HG03060 (cell line): Measurements from ENCODE around the gene FBXL7.

Experiments
- ATAC-seq: cut with Tn5 transposase; IDR thresholded peaks from one replicate; pipeline ENCODE4 v1.9.1; 2021; ENCODE audit warnings: low read depth, moderate number of reproducible peaks; ENCODE audit not compliant: unreplicated experiment

Gene FBXL7

DNA sequence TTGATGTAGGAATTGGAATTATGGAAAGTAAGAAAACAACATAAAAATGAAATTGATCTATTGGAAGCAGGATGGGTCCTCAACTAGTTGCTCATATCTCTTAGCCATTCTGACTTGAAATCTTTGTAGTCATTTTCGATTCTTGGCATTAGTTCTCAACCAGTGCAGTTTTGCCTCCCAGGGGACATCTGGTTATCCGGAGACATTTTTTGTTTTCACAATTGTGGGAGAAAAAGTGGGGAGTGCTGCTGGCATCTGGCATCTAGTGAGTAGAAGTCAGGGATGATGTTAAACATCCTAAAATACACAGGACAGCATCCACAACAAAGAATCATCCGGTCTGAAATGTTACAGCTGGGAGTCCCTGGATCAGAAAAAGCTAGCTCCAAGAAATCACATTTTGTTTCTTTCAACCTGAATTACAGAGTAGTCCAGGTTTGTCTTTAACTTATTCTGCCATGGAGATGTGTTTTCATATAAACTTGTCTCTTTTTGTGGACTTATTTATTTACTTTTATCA lies 74.9 kb downstream of the FBXL7 start:
- ATAC-seq, result no peak

GRCh38 chr5:15575666-15576065 lies 75.7 kb downstream of the FBXL7 start:
- no peak for ATAC-seq

DNA sequence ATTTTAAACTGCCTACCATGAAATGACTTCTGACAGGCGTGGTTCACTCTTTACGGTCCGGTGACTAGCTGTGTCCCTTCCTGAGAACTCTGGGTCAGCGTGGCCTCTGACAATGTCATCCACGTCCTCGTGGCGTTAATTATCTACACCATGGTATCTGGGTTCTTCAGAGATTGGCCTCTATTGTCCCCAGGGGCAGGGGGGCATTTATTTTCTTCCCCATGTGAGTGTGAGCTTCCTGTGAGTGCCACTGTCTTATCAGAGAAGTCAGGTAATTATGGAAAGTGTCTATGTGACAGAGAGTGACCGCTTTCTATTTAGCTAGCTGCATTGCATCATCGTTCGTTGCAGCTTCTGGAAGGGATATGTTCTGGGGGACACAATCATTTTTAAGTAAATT lies 77.2 kb downstream of the FBXL7 start:
- no peak for ATAC-seq

- ATAC-seq, result no peak
Observed at GRCh38 chr5:15577831-15578230, 77.9 kb downstream of the FBXL7 start.

- ATAC-seq, result no peak
Observed at GRCh38 chr5:15579193-15579990, 79.4 kb downstream of the FBXL7 start.

- no peak for ATAC-seq
Observed at GRCh38 chr5:15584528-15584927, 84.5 kb downstream of the FBXL7 start.

- ATAC-seq, result no peak
Observed at GRCh38 chr5:15585128-15585527, 85.1 kb downstream of the FBXL7 start.

DNA sequence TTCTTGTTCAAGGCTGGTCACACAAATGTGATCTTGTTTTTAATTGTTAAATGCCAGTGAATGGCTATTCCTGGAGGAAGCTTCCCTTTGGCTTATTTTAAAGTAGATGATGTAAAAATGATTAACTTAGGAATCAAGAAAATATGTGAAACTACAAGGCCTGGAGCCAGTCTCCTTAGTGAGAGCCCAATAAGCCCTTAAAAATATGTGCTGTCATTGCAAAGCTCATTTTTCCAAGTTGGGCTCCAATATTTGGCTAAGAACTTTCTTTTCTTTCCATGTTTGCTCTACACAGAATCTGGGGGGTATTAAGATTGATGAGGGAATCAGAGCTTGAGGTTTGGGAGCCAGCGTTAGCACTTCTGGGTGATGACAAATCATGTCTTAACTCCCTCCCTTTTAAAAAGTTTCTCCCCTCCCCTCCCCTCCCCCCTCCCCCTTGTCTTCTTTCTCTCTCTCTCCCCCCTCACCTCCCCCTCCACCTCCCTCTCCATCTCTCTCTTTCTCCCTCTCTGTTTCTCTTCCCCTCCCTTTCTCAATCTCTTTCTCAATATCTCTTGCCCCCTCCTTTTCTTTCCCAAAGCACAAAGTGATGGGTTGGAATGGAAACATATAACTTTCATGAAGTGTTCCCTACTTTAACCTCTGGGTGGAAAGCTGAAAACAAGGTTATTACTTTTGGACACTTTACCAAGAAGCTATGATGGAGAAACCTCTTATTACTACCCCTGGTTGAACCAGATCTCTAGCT lies 86.0 kb downstream of the FBXL7 start:
- no peak for ATAC-seq

DNA sequence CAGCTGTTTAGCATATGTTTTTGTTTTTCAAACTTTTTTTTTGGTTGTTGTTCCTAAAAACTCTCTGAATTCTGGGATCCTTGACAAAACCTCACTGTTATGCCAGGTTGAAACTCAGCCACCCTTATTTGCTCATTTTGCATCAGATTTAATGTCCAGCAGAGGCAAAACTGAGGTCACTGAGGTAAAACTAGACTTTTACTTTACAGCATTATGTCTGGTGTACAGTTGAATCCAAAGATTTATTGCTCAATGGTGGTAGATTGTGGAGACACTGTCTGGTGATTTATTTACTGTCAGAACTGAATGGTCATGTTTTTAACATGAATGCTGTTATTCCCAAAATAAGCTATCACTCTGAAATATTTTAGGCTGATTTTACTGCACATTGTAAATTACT lies 87.9 kb downstream of the FBXL7 start:
- ATAC-seq, result no peak

DNA sequence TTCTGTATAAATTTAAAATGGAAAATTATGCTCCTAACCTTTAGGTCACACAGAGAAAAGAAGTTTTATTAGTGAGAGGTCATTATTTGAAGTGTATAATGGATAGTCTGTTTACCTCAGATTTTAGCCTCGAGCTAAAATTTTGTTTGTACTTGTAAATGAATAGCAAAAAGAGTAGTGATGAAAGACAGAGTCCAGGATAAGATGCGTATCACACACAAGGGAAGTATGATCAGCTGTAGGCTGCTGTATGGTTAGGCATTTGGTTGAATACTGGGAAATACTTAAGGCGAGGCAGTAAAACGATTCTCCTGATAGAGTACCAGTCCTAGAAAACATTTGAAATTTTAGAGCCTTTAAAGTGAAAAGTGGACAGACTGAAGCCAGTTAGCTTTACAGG lies 92.7 kb downstream of the FBXL7 start:
- ATAC-seq, result no peak

DNA sequence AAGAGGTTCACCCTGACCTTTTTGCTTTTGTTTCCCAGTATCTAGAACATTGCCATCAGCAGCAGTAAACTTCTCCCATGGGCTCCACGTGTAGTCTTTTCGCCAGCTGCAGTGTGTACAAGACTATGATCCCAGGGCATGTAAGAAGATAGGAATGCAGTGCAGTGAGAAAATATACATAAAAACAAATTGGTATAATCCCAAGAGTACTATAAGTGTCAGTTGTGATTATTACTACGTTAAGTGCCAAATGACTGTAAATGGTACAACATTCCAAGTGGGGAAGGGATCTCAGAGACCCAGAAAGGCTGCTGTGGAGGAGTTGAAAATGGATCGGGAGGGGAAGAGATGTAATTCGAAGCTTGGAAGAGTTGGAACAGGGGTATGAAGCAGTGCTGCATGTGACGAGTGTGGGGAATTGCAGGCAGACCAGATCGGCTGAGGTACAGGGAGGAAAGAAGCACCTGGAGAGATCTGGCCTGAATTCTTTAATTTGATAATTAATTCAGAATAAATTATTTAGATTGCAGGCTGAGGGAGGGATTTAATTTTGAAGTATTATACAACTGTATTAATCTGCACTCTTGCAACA lies 95.1 kb downstream of the FBXL7 start:
- no peak for ATAC-seq

GRCh38 chr5:15595929-15596328 lies 95.9 kb downstream of the FBXL7 start:
- ATAC-seq, result no peak

- ATAC-seq, result no peak
Observed at GRCh38 chr5:15596936-15597335, 97.0 kb downstream of the FBXL7 start.

DNA sequence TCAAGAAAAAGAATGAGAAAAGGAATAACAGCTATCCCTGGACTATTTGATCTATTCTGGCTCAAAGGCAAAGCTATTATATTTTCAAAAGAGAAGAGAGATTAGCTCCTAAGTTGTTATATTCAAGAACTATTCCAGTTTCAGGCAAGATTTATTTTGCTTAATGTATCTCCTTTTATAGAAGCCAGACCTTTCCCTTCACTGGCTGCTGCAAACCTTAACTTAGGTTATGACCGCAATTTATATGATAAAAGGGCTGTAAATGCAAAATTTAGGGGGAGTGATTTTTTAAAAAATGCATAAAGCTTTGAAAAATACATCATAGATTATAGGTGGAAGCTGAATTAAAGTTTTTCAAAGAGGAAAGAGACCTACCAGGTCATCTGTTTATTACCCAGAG lies 97.8 kb downstream of the FBXL7 start:
- ATAC-seq, result no peak

DNA sequence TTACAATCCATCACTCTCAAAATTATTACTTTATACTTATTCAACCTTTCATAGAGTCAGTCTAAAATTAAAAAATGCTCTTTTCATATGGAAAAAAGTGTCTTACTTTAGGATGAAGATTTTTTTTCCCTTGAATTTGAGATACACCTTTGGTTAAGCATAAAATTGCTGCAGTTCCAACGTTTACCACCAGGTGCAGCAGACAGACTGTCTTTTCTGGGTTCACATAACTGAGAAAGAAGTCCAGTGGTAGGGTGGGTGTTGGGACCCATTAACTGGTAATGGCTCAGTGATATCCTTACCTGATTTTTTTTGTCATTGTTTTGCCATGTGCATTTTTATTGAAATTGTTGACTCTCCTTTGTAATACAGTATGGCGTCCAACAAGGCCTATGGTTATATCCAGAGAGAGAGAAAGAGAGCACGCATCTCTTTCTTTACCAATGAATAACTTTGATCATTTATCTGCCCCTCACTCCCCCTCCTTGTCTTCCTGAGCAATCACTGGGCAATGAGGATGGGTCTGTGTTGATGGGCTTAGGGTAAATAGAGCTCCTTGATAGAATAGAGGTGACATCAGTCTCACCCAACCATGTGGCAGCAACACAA lies 98.4 kb downstream of the FBXL7 start:
- ATAC-seq, result no peak

GRCh38 chr5:15600035-15600434 lies 100.1 kb downstream of the FBXL7 start:
- no peak for ATAC-seq

GRCh38 chr5:15601274-15601673 lies 101.3 kb downstream of the FBXL7 start:
- ATAC-seq, result no peak

- ATAC-seq, result no peak
Observed at GRCh38 chr5:15601853-15602252, 101.9 kb downstream of the FBXL7 start.

- ATAC-seq, result no peak
Observed at GRCh38 chr5:15604986-15605385, 105.0 kb downstream of the FBXL7 start.

DNA sequence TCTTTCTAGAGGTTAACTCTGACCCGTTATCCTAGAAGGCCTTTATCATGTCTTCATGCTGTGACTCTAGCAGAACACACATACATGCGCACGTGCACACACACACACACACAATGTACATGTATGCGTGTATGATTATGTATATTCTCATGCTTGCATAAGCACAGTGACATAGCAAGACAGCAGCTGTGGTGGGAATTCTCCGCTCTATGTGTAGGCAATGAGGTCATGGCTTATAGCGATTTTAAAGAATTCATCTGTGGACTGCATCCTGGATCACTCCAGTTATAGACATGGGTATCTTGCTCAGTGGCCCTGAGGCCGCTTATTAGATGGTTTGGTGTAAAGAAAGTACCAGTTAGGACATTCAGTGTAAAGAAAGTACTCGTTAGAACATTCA lies 106.2 kb downstream of the FBXL7 start:
- no peak for ATAC-seq

DNA sequence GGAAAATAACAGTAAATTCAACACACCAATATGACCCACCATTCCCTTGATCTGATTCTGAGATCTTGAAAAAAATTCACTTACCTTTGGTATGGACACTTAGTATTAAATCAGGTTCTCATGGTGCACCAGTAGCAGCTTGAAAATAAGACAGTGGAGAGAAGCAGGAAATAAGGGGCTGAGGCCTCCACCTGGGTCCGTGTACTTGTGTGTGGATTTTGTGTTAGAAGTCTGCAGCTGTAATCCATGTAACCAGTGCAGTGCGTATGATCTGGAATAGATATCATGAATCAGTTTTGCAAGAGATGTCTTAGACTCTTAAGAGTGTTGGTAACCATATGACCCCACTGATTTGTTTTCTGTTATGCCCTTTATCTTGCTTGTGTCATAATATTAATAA lies 107.1 kb downstream of the FBXL7 start:
- ATAC-seq, result no peak
